Measurements from ENCODE around the gene LRCH4.

DNA sequence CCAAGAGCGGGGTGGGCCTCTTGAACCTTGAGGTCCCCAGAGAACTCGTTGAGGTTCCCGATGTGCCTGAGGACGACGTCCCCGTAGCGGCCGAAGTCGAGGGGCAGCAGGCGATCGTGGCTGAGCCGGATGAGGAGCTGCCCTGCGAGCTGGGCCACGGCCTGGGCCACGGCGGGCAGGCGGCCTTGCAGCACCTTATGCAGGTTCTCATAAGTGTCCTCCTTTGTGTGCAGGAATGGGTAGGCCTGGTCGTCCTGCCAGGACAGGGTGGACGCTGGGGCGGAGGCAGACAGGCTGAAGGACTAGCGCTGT, 41.3 kb upstream of the LRCH4 start:
- TF ChIP-seq CTCF (IDR thresholded peaks at IDR 0.05) (no peak), POLR2A (IDR thresholded peaks at IDR 0.05) (no peak)

All from heart left ventricle (tissue), 13 donors.